GM18870 (cell line): ENCODE measurements around the gene UBE2F.
"Not testable (repeated sequence)": the region's sequence is repeated elsewhere in the genome, so short reads cannot be mapped to it uniquely, and the experiment has no call there.

Source experiments
- ATAC-seq: cut with Tn5 transposase; IDR thresholded peaks from one replicate; pipeline ENCODE4 v1.9.1; 2021; ENCODE audit warnings: moderate library complexity; ENCODE audit not compliant: unreplicated experiment

Gene UBE2F

GRCh38 chr2:238015705-238016104 lies 48.9 kb downstream of the UBE2F start:
- no peak for ATAC-seq

- no peak for ATAC-seq
Observed at GRCh38 chr2:238016526-238016925, 49.7 kb downstream of the UBE2F start.

- no peak for ATAC-seq
Observed at GRCh38 chr2:238019962-238020361, 53.1 kb downstream of the UBE2F start.

- ATAC-seq, result no peak
Observed at GRCh38 chr2:238020816-238021215, 54.0 kb downstream of the UBE2F start.

- no peak for ATAC-seq
Observed at GRCh38 chr2:238021327-238021726, 54.5 kb downstream of the UBE2F start.

GRCh38 chr2:238022594-238023157 lies 55.9 kb downstream of the UBE2F start:
- ATAC-seq, result no peak

GRCh38 chr2:238023608-238024007 lies 56.8 kb downstream of the UBE2F start:
- no peak for ATAC-seq

GRCh38 chr2:238024986-238025385 lies 58.2 kb downstream of the UBE2F start:
- ATAC-seq, result no peak

GRCh38 chr2:238025741-238026360 lies 59.0 kb downstream of the UBE2F start:
- no peak for ATAC-seq

- no peak for ATAC-seq
Observed at GRCh38 chr2:238027058-238027457, 60.2 kb downstream of the UBE2F start.

GRCh38 chr2:238027591-238028415 lies 61.0 kb downstream of the UBE2F start:
- ATAC-seq, result no peak

GRCh38 chr2:238029853-238030252 lies 63.0 kb downstream of the UBE2F start:
- no peak for ATAC-seq

GRCh38 chr2:238030422-238031155 lies 63.8 kb downstream of the UBE2F start:
- ATAC-seq, result no peak

- no peak for ATAC-seq
Observed at GRCh38 chr2:238031751-238032150, 64.9 kb downstream of the UBE2F start.

- ATAC-seq, result no peak
Observed at GRCh38 chr2:238032755-238033337, 66.0 kb downstream of the UBE2F start.

GRCh38 chr2:238033991-238034390 lies 67.2 kb downstream of the UBE2F start:
- ATAC-seq, result not testable (repeated sequence)

- ATAC-seq, result no peak
Observed at GRCh38 chr2:238038203-238038602, 71.4 kb downstream of the UBE2F start.

- no peak for ATAC-seq
Observed at GRCh38 chr2:238039151-238039550, 72.3 kb downstream of the UBE2F start.

GRCh38 chr2:238039985-238040384 lies 73.2 kb downstream of the UBE2F start:
- ATAC-seq, result no peak

- ATAC-seq, result no peak
Observed at GRCh38 chr2:238040918-238041317, 74.1 kb downstream of the UBE2F start.

GRCh38 chr2:238042090-238042489 lies 75.3 kb downstream of the UBE2F start:
- ATAC-seq, result no peak
